GM18502 (cell line): ENCODE measurements around the gene PLCB4.

ENCODE experiments used
- ATAC-seq: cut with Tn5 transposase; IDR thresholded peaks from one replicate; pipeline ENCODE4 v1.9.1; 2021; ENCODE audit warnings: mild to moderate bottlenecking; ENCODE audit not compliant: unreplicated experiment, poor library complexity

PLCB4 gene

GRCh38 chr20:9161311-9161710 lies 92.4 kb downstream of the PLCB4 start:
- no peak for ATAC-seq

- no peak for ATAC-seq
Measured at GRCh38 chr20:9163251-9163650, 94.4 kb downstream of the PLCB4 start.

GRCh38 chr20:9163995-9164394 lies 95.1 kb downstream of the PLCB4 start:
- ATAC-seq, result no peak

- ATAC-seq, result no peak
Measured at GRCh38 chr20:9165261-9165660, 96.4 kb downstream of the PLCB4 start.

GRCh38 chr20:9166153-9166780 lies 97.4 kb downstream of the PLCB4 start:
- ATAC-seq, result no peak

- no peak for ATAC-seq
Measured at GRCh38 chr20:9169409-9169808, 100.5 kb downstream of the PLCB4 start.

GRCh38 chr20:9172851-9173250 lies 104.0 kb downstream of the PLCB4 start:
- no peak for ATAC-seq

- ATAC-seq, result no peak
Measured at GRCh38 chr20:9177278-9177677, 108.4 kb downstream of the PLCB4 start.

GRCh38 chr20:9179193-9179802 lies 110.4 kb downstream of the PLCB4 start:
- ATAC-seq, result no peak

GRCh38 chr20:9179867-9180266 lies 111.0 kb downstream of the PLCB4 start:
- no peak for ATAC-seq

- ATAC-seq, result no peak
Measured at GRCh38 chr20:9180481-9181257, 111.8 kb downstream of the PLCB4 start.

- ATAC-seq, result no peak
Measured at GRCh38 chr20:9185511-9185910, 116.6 kb downstream of the PLCB4 start.

GRCh38 chr20:9186396-9186795 lies 117.5 kb downstream of the PLCB4 start:
- ATAC-seq, result no peak

- no peak for ATAC-seq
Measured at GRCh38 chr20:9195031-9195430, 126.1 kb downstream of the PLCB4 start.

- ATAC-seq, result no peak
Measured at GRCh38 chr20:9196110-9196509, 127.2 kb downstream of the PLCB4 start.

- ATAC-seq, result no peak
Measured at GRCh38 chr20:9198460-9198859, 129.6 kb downstream of the PLCB4 start.

GRCh38 chr20:9200196-9200595 lies 131.3 kb downstream of the PLCB4 start:
- no peak for ATAC-seq

- no peak for ATAC-seq
Measured at GRCh38 chr20:9200620-9201019, 131.7 kb downstream of the PLCB4 start.

- no peak for ATAC-seq
Measured at GRCh38 chr20:9202420-9203080, 133.7 kb downstream of the PLCB4 start.

GRCh38 chr20:9203081-9203447 lies 134.2 kb downstream of the PLCB4 start:
- ATAC-seq, result no peak

GRCh38 chr20:9204979-9205378 lies 136.1 kb downstream of the PLCB4 start:
- ATAC-seq, result no peak
